ENCODE results near the gene THEM5. TPM values are rescaled to one million over a fixed set of nuclear protein-coding genes. Genes with fewer than 3 reads are reported as not detected.

THEM5 gene
- total and polyA plus RNA-seq, 2 experiments from 2014 or later: not detected

- in situ Hi-C loops (cut with MboI): no loop called here
- H2AFZ ChIP-seq: no peak overlapping the region
- H3K4me1 ChIP-seq (ENCODE audit: insufficient read depth): 0 out of 2 replicates have a peak, but pooled peaks cover 8% of the 10 kb centered on the region
- H3K27me3 ChIP-seq (replicated peaks; ENCODE audit: insufficient read depth): 0 out of 2 replicates have a peak, but pooled peaks cover 6% of the 10 kb centered on the region
- no peak for DNase-seq
- H3F3A ChIP-seq (ENCODE audit: insufficient read depth): no peaks in the 10 kb centered on the region
- 68 to 69% methylated on average over 14 to 15 of the region's 15 CpGs for WGBS, 2 experiments (ENCODE audit: low coverage in 1 of 2, low lambda C conversion rate in 2 of 2, missing lambda C conversion rate in 2 of 2)
- no peak overlapping the region for H3K27ac ChIP-seq
- no peaks in the 10 kb centered on the region for H3K79me2 ChIP-seq (ENCODE audit: insufficient read depth)
- no peaks in the 10 kb centered on the region for H4K20me1 ChIP-seq (ENCODE audit: insufficient read depth)
- no peak overlapping the region for H3K4me2 ChIP-seq (ENCODE audit: unreplicated experiment)
- no peaks in the 10 kb centered on the region for H3K9me3 ChIP-seq (ENCODE audit: low read depth)
- no peaks in the 10 kb centered on the region for H3K36me3 ChIP-seq (ENCODE audit: low read depth)
- TF ChIP-seq EZH2 (IDR thresholded peaks at IDR 0.05; ENCODE audit: insufficient read depth, poor library complexity, severe bottlenecking) (no peak), EZH2phosphoT487 (IDR thresholded peaks at IDR 0.05; ENCODE audit: insufficient read depth, low read depth) (no peak)
- no peak overlapping the region for H3K4me3 ChIP-seq
- no peaks in the 10 kb centered on the region for H3K9me2 ChIP-seq (ENCODE audit: insufficient read depth)
- no peak overlapping the region for H3K9ac ChIP-seq
Observed at GRCh38 chr1:151814426-151814825, 39.1 kb downstream of the THEM5 start.

GRCh38 chr1:151813271-151813977 is 40.1 kb downstream of the THEM5 start:
- Histone ChIP-seq H4K20me1 (ENCODE audit: insufficient read depth) (no peaks in the 10 kb centered on the region), H3K4me2 (ENCODE audit: unreplicated experiment) (no peak overlapping the region), H3F3A (ENCODE audit: insufficient read depth) (no peaks in the 10 kb centered on the region), H3K9ac (no peak overlapping the region), H3K79me2 (ENCODE audit: insufficient read depth) (no peaks in the 10 kb centered on the region), H3K4me1 (ENCODE audit: insufficient read depth) (0 out of 2 replicates have a peak, but pooled peaks cover 8% of the 10 kb centered on the region), H3K36me3 (ENCODE audit: low read depth) (no peaks in the 10 kb centered on the region), H3K4me3 (no peak overlapping the region), H2AFZ (no peak overlapping the region), H3K27me3 (replicated peaks; ENCODE audit: insufficient read depth) (0 out of 2 replicates have a peak, but pooled peaks cover 6% of the 10 kb centered on the region), H3K9me3 (ENCODE audit: low read depth) (no peaks in the 10 kb centered on the region), H3K9me2 (ENCODE audit: insufficient read depth) (no peaks in the 10 kb centered on the region), H3K27ac (no peak overlapping the region)
- no peak for TF ChIP-seq EZH2phosphoT487 (IDR thresholded peaks at IDR 0.05; ENCODE audit: insufficient read depth, low read depth)
- TF ChIP-seq EZH2 (IDR thresholded peaks at IDR 0.05; ENCODE audit: insufficient read depth, poor library complexity, severe bottlenecking): no peak
- 63 to 65% methylated on average over 12 of the region's 12 CpGs for WGBS, 2 experiments (ENCODE audit: low coverage in 1 of 2, low lambda C conversion rate in 2 of 2, missing lambda C conversion rate in 2 of 2)
- in situ Hi-C loops (cut with MboI): no loop called here
- DNase-seq: no peak

GRCh38 chr1:151811181-151811580 is 42.3 kb downstream of the THEM5 start:
- Histone ChIP-seq H3K4me1 (ENCODE audit: insufficient read depth) (0 out of 2 replicates have a peak, but pooled peaks cover 8% of the 10 kb centered on the region), H3K27me3 (replicated peaks; ENCODE audit: insufficient read depth) (peaks cover 11% of the 10 kb centered on the region), H3K9me3 (ENCODE audit: low read depth) (no peaks in the 10 kb centered on the region), H2AFZ (peak overlapping the region; percentile 11; the same call in 1 of the 2 replicates), H3K79me2 (ENCODE audit: insufficient read depth) (no peaks in the 10 kb centered on the region), H3F3A (ENCODE audit: insufficient read depth) (no peaks in the 10 kb centered on the region), H4K20me1 (ENCODE audit: insufficient read depth) (no peaks in the 10 kb centered on the region), H3K9me2 (ENCODE audit: insufficient read depth) (no peaks in the 10 kb centered on the region), H3K4me2 (ENCODE audit: unreplicated experiment) (peak overlapping the region; percentile 21), H3K27ac (no peak overlapping the region), H3K36me3 (ENCODE audit: low read depth) (no peaks in the 10 kb centered on the region), H3K9ac (no peak overlapping the region), H3K4me3 (no peak overlapping the region)
- peak; percentile 61 for DNase-seq
- TF ChIP-seq EZH2phosphoT487 (IDR thresholded peaks at IDR 0.05; ENCODE audit: insufficient read depth, low read depth): no peak
- TF ChIP-seq EZH2 (IDR thresholded peaks at IDR 0.05; ENCODE audit: insufficient read depth, poor library complexity, severe bottlenecking): no peak
- in situ Hi-C loops (cut with MboI): no loop called here
- WGBS, 2 experiments (ENCODE audit: low coverage in 1 of 2, low lambda C conversion rate in 2 of 2, missing lambda C conversion rate in 2 of 2): 33 to 34% methylated on average over 9 of the region's 9 CpGs

- 98 to 100% methylated on average over 1 of the region's 1 CpG for WGBS, 2 experiments (ENCODE audit: low coverage in 1 of 2, low lambda C conversion rate in 2 of 2, missing lambda C conversion rate in 2 of 2)
- Histone ChIP-seq H3K9me3 (ENCODE audit: low read depth) (no peaks in the 10 kb centered on the region), H3K9ac (no peak overlapping the region), H3K79me2 (ENCODE audit: insufficient read depth) (no peaks in the 10 kb centered on the region), H2AFZ (no peak overlapping the region), H3K27ac (no peak overlapping the region), H3K4me3 (no peak overlapping the region), H4K20me1 (ENCODE audit: insufficient read depth) (no peaks in the 10 kb centered on the region), H3K4me2 (ENCODE audit: unreplicated experiment) (no peak overlapping the region), H3K9me2 (ENCODE audit: insufficient read depth) (no peaks in the 10 kb centered on the region), H3F3A (ENCODE audit: insufficient read depth) (no peaks in the 10 kb centered on the region), H3K4me1 (ENCODE audit: insufficient read depth) (0 out of 2 replicates have a peak, but pooled peaks cover 8% of the 10 kb centered on the region), H3K27me3 (replicated peaks; ENCODE audit: insufficient read depth) (peaks cover 11% of the 10 kb centered on the region), H3K36me3 (ENCODE audit: low read depth) (no peaks in the 10 kb centered on the region)
- in situ Hi-C loops (cut with MboI): no loop called here
- no peak for DNase-seq
- TF ChIP-seq EZH2phosphoT487 (IDR thresholded peaks at IDR 0.05; ENCODE audit: insufficient read depth, low read depth): no peak
- no peak for TF ChIP-seq EZH2 (IDR thresholded peaks at IDR 0.05; ENCODE audit: insufficient read depth, poor library complexity, severe bottlenecking)
Observed at GRCh38 chr1:151809985-151810556, 43.4 kb downstream of the THEM5 start.
